ENCODE measurements around the gene SEC23B. TPM values are rescaled to one million over a fixed set of nuclear protein-coding genes. Genes with fewer than 3 reads are reported as not detected.

Gene SEC23B
- total and polyA plus RNA-seq, 10 of the 15 experiments (the other 5 are each of a cell fraction or from before 2014, with no cell fraction given) = 49.1 to 121 (median 75.6) TPM

DNA sequence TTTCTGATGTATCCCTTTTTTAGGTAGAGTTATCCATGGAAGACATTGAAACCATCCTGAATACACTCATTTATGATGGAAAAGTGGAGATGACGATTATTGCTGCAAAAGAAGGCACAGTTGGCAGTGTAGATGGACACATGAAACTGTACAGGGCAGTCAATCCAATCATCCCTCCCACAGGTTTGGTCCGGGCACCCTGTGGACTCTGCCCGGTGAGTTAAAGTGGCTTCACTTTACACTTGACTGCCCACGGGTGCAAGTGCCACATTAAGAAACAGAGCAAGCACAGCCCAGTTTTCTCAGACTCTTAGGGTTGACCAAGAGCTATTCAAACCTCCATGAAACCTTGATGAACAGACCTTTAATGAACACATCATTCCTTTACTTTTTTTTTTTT is 26.1 kb upstream of the SEC23B start:
- ATAC-seq (no peak), FAIRE-seq (no peak), DNase-seq (ENCODE audit: low read depth, low spot score) (no peak)
- WGBS (ENCODE audit: insufficient coverage, insufficient replicate concordance, low lambda C conversion rate, missing lambda C conversion rate) = 94% methylated on average over 4 of the region's 4 CpGs
- ChIA-PET POLR2A (no interaction called here), SMC1A (ENCODE audit: uncharacterized antibody, unreplicated experiment) (interaction anchor here (0.6 kb wide), 1 partner anchor 8 kb away, joined by 3 read pairs; no protein-coding TSS in a partner anchor), RAD21 (ENCODE audit: unreplicated experiment) (no interaction called here), CTCF (no interaction called here)
- no peaks in the 10 kb centered on the region for H3K9me3 ChIP-seq (replicated peaks; ENCODE audit: control insufficient read depth, insufficient read depth, low read length)
- H4K20me1 ChIP-seq (ENCODE audit: control insufficient read depth, insufficient read depth) = no peaks in the 10 kb centered on the region
- no peaks in the 10 kb centered on the region for H3K27me3 ChIP-seq (replicated peaks in 1 of 2; ENCODE audit: control insufficient read depth in 2 of 2, insufficient read depth in 2 of 2, low read length in 1 of 2)
- intact Hi-C loops (cut with micrococcal nuclease; ENCODE audit: unreplicated experiment) = no loop called here
- in situ Hi-C loops (cut with MboI) = no loop called here
- H3K79me2 ChIP-seq (ENCODE audit: control insufficient read depth, insufficient read depth, low read length) = no peaks in the 10 kb centered on the region
- peaks cover 0 to 9% of the 10 kb centered on the region in 2 experiments; a peak in 2 of 4 replicates for H3K36me3 ChIP-seq (ENCODE audit: control insufficient read depth in 2 of 2, insufficient read depth in 2 of 2, low read length in 1 of 2)
- H3K4me2 ChIP-seq (ENCODE audit: control insufficient read depth, insufficient read depth) = no peak overlapping the region
- no TSS peak for BruUV-seq (replicated peaks)
- no peak overlapping the region for H3K4me3 ChIP-seq
- no peaks in the 10 kb centered on the region for H3K4me1 ChIP-seq (ENCODE audit: control insufficient read depth, insufficient read depth, low read length)
- H3K9ac ChIP-seq (ENCODE audit: control insufficient read depth, insufficient read depth, low read length) = no peak overlapping the region
- no peak overlapping the region for H2AFZ ChIP-seq (ENCODE audit: control insufficient read depth, low read depth, low read length)
- H3K27ac ChIP-seq (ENCODE audit: control insufficient read depth, insufficient read depth) = no peak overlapping the region
- TF ChIP-seq, protein P1, sequence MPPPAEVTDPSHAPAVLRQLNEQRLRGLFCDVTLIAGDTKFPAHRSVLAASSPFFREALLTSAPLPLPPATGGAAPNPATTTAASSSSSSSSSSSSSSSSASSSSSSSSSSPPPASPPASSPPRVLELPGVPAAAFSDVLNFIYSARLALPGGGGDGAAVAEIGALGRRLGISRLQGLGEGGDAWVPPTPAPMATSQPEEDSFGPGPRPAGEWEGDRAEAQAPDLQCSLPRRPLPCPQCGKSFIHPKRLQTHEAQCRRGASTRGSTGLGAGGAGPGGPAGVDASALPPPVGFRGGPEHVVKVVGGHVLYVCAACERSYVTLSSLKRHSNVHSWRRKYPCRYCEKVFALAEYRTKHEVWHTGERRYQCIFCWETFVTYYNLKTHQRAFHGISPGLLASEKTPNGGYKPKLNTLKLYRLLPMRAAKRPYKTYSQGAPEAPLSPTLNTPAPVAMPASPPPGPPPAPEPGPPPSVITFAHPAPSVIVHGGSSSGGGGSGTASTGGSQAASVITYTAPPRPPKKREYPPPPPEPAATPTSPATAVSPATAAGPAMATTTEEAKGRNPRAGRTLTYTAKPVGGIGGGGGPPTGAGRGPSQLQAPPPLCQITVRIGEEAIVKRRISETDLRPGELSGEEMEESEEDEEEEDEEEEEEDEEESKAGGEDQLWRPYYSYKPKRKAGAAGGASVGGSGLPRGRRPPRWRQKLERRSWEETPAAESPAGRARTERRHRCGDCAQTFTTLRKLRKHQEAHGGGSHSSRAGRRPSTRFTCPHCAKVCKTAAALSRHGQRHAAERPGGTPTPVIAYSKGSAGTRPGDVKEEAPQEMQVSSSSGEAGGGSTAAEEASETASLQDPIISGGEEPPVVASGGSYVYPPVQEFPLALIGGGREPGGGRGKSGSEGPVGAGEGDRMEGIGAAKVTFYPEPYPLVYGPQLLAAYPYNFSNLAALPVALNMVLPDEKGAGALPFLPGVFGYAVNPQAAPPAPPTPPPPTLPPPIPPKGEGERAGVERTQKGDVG (CRISPR knock-in tag; IDR thresholded peaks at IDR 0.05) = no peak
- TF ChIP-seq NBN (IDR thresholded peaks at IDR 0.05) (no peak), SMAD5 (IDR thresholded peaks at IDR 0.05; ENCODE audit: low read depth) (no peak), EZH2 (IDR thresholded peaks at IDR 0.05; ENCODE audit: borderline replicate concordance, control insufficient read depth, low read depth, low read length) (no peak), NR2C2 (IDR thresholded peaks at IDR 0.05; ENCODE audit: borderline replicate concordance, control insufficient read depth, insufficient read length, low read depth) (no peak), YBX1 (IDR thresholded peaks at IDR 0.05) (no peak), ASH2L (IDR thresholded peaks at IDR 0.05; ENCODE audit: borderline replicate concordance, low read depth) (no peak), SRF (IDR thresholded peaks at IDR 0.05; ENCODE audit: low read depth in 2 of 2, low read length in 2 of 2) (no peak), ZNF24 (IDR thresholded peaks at IDR 0.05) (no peak), CBX3 (IDR thresholded peaks at IDR 0.05; ENCODE audit: borderline replicate concordance, low read depth) (no peak), SP1 (IDR thresholded peaks at IDR 0.05; ENCODE audit: low read depth, low read length) (no peak)
- TF ChIP-seq, protein P2, sequence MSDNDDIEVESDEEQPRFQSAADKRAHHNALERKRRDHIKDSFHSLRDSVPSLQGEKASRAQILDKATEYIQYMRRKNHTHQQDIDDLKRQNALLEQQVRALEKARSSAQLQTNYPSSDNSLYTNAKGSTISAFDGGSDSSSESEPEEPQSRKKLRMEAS (IDR thresholded peaks at IDR 0.05; ENCODE audit: low read depth, low read length) = no peak
- TF ChIP-seq, protein P3, sequence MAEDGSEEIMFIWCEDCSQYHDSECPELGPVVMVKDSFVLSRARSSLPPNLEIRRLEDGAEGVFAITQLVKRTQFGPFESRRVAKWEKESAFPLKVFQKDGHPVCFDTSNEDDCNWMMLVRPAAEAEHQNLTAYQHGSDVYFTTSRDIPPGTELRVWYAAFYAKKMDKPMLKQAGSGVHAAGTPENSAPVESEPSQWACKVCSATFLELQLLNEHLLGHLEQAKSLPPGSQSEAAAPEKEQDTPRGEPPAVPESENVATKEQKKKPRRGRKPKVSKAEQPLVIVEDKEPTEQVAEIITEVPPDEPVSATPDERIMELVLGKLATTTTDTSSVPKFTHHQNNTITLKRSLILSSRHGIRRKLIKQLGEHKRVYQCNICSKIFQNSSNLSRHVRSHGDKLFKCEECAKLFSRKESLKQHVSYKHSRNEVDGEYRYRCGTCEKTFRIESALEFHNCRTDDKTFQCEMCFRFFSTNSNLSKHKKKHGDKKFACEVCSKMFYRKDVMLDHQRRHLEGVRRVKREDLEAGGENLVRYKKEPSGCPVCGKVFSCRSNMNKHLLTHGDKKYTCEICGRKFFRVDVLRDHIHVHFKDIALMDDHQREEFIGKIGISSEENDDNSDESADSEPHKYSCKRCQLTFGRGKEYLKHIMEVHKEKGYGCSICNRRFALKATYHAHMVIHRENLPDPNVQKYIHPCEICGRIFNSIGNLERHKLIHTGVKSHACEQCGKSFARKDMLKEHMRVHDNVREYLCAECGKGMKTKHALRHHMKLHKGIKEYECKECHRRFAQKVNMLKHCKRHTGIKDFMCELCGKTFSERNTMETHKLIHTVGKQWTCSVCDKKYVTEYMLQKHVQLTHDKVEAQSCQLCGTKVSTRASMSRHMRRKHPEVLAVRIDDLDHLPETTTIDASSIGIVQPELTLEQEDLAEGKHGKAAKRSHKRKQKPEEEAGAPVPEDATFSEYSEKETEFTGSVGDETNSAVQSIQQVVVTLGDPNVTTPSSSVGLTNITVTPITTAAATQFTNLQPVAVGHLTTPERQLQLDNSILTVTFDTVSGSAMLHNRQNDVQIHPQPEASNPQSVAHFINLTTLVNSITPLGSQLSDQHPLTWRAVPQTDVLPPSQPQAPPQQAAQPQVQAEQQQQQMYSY (CRISPR knock-in tag; IDR thresholded peaks at IDR 0.05) = no peak
- TF ChIP-seq, protein P4, sequence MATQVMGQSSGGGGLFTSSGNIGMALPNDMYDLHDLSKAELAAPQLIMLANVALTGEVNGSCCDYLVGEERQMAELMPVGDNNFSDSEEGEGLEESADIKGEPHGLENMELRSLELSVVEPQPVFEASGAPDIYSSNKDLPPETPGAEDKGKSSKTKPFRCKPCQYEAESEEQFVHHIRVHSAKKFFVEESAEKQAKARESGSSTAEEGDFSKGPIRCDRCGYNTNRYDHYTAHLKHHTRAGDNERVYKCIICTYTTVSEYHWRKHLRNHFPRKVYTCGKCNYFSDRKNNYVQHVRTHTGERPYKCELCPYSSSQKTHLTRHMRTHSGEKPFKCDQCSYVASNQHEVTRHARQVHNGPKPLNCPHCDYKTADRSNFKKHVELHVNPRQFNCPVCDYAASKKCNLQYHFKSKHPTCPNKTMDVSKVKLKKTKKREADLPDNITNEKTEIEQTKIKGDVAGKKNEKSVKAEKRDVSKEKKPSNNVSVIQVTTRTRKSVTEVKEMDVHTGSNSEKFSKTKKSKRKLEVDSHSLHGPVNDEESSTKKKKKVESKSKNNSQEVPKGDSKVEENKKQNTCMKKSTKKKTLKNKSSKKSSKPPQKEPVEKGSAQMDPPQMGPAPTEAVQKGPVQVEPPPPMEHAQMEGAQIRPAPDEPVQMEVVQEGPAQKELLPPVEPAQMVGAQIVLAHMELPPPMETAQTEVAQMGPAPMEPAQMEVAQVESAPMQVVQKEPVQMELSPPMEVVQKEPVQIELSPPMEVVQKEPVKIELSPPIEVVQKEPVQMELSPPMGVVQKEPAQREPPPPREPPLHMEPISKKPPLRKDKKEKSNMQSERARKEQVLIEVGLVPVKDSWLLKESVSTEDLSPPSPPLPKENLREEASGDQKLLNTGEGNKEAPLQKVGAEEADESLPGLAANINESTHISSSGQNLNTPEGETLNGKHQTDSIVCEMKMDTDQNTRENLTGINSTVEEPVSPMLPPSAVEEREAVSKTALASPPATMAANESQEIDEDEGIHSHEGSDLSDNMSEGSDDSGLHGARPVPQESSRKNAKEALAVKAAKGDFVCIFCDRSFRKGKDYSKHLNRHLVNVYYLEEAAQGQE (IDR thresholded peaks at IDR 0.05; ENCODE audit: low read depth, low read length) = no peak
